Tibial nerve (tissue), 4 donors: ENCODE measurements around the gene PRKAB1. TPM values are rescaled to one million over a fixed set of nuclear protein-coding genes. Genes with fewer than 3 reads are reported as not detected.

Experiments used
- DNase-seq, 2 donors: peaks; one replicate each; pipeline ENCODE4 v3.0.0-alpha.2; 2019; ENCODE audit warnings: low spot score in 2 of 2
- H3K27ac ChIP-seq, 4 donors: fragments of 200-600 bp; sonication (generic) in 3 of 4; one replicate each; pipeline ENCODE4 v1.5.1; 2017 to 2019; ENCODE audit warnings: mild to moderate bottlenecking in 1 of 4
- H3K27me3 ChIP-seq, 2 donors: fragments of 200-600 bp; sonication (generic) in 1 of 2; one replicate each; pipeline versions ENCODE4 v1.5.1 to v1.6.0; 2017 to 2019
- H3K36me3 ChIP-seq, 3 donors: fragments of 200-600 bp; sonication (generic); one replicate each; pipeline ENCODE4 v1.5.1; 2018 to 2019
- H3K4me1 ChIP-seq, 4 donors: fragments of 200-600 bp; sonication (generic) in 3 of 4; one replicate each; pipeline ENCODE4 v1.5.1; 2017 to 2019
- H3K4me3 ChIP-seq, 4 donors: fragments of 200-600 bp; sonication (generic) in 3 of 4; one replicate each; pipeline ENCODE4 v1.5.1; 2017 to 2019; ENCODE audit warnings: mild to moderate bottlenecking in 1 of 4, moderate library complexity in 1 of 4
- H3K9me3 ChIP-seq, 4 donors: fragments of 200-600 bp; sonication (generic) in 3 of 4; one replicate each; pipeline ENCODE4 v1.5.1; 2017 to 2019
- CTCF ChIP-seq, 5 experiments: fragments of 200-600 bp in 3 of 5; fragments of 450-650 bp in 2 of 5; sonication (generic) in 3 of 5; IDR thresholded peaks; one replicate each; pipeline ENCODE4 v1.5.1; 2016 to 2019; ENCODE audit warnings: antibody characterized with exemption in 5 of 5, mild to moderate bottlenecking in 3 of 5, moderate library complexity in 2 of 5
- EP300 ChIP-seq, 2 donors: sonication (generic); formaldehyde crosslinking; IDR thresholded peaks; one replicate each; pipeline ENCODE4 v1.6.1; 2017; ENCODE audit warnings: antibody characterized with exemption in 2 of 2, mild to moderate bottlenecking in 1 of 2
- POLR2A ChIP-seq, 2 donors: fragments of 450-650 bp; IDR thresholded peaks; one replicate each; pipeline ENCODE4 v1.6.1; 2017; ENCODE audit warnings: antibody characterized with exemption in 2 of 2, mild to moderate bottlenecking in 2 of 2, moderate library complexity in 2 of 2
- WGBS, 2 donors: methylation state at CpG; one replicate each; pipeline ENCODE4 v1.1.5; 2018; 5-methylcytosine and 5-hydroxymethylcytosine counted together
- total RNA-seq, 4 donors: library from RNA; depleted of rRNA; stranded (reverse); fragments of >200 nt; gene quantifications; one replicate each; pipeline ENCODE4 v1.1.0, GENCODE V29; 2016

Gene PRKAB1
- total RNA-seq, 4 donors from 2014 or later: 24.5 to 40.6 (median 28.3) TPM

GRCh38 chr12:119715268-119715620, 47.3 kb downstream of the PRKAB1 start:
- TF ChIP-seq POLR2A (IDR thresholded peaks at IDR 0.05) (no peak), EP300 (IDR thresholded peaks at IDR 0.05) (no peak), CTCF (IDR thresholded peaks at IDR 0.05) (no peak)
- WGBS, 2 donors: 84 to 91% methylated on average over 3 of the region's 3 CpGs
- H3K4me3 ChIP-seq: no peak overlapping the region
- no peaks in the 10 kb centered on the region for H3K27me3 ChIP-seq
- no peak overlapping the region for H3K27ac ChIP-seq
- peaks cover 0 to 80% (median 0%) of the 10 kb centered on the region in 3 donors for H3K36me3 ChIP-seq
- H3K4me1 ChIP-seq: peaks cover 0 to 15% (median 0%) of the 10 kb centered on the region in 4 donors
- no peaks in the 10 kb centered on the region for H3K9me3 ChIP-seq
- no peak for DNase-seq

DNA sequence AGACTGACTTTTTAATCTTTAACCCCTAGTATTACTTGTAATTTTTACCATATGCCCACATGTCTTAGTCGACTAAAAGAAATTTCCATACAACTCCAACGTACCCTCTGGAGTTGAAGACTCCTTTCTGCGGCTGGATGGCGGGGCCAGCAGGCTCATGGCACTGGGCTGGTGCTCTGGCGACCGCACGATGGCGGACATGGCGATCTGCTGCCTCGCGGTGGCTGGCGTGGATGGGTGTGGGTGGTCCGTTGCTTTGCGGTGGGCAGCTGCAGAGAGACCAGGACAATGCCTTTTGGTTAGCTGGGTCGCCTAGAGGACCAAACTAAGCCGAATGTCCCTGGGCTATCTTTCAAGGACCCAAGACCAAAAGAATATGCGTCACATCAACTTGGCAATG, 50.2 kb downstream of the PRKAB1 start:
- 98 to 99% methylated on average over 17 of the region's 17 CpGs for WGBS, 2 donors
- no peak overlapping the region for H3K27ac ChIP-seq
- peaks cover 0 to 15% (median 0%) of the 10 kb centered on the region in 4 donors for H3K4me1 ChIP-seq
- H3K27me3 ChIP-seq: no peaks in the 10 kb centered on the region
- TF ChIP-seq POLR2A (IDR thresholded peaks at IDR 0.05): no peak
- no peak for TF ChIP-seq EP300 (IDR thresholded peaks at IDR 0.05)
- TF ChIP-seq CTCF (IDR thresholded peaks at IDR 0.05): no peak
- H3K9me3 ChIP-seq: no peaks in the 10 kb centered on the region
- no peak for DNase-seq
- no peak overlapping the region for H3K4me3 ChIP-seq
- H3K36me3 ChIP-seq: peaks cover 0 to 51% (median 0%) of the 10 kb centered on the region in 3 donors

GRCh38 chr12:119720349-119720748, 52.4 kb downstream of the PRKAB1 start:
- H3K4me3 ChIP-seq: no peak overlapping the region
- H3K9me3 ChIP-seq: no peaks in the 10 kb centered on the region
- no peak for TF ChIP-seq POLR2A (IDR thresholded peaks at IDR 0.05)
- no peak for TF ChIP-seq CTCF (IDR thresholded peaks at IDR 0.05)
- no peak for TF ChIP-seq EP300 (IDR thresholded peaks at IDR 0.05)
- peaks cover 0 to 15% (median 0%) of the 10 kb centered on the region in 4 donors for H3K4me1 ChIP-seq
- DNase-seq: no peak
- peaks cover 0 to 29% (median 0%) of the 10 kb centered on the region in 3 donors for H3K36me3 ChIP-seq
- no peaks in the 10 kb centered on the region for H3K27me3 ChIP-seq
- H3K27ac ChIP-seq: no peak overlapping the region

DNA sequence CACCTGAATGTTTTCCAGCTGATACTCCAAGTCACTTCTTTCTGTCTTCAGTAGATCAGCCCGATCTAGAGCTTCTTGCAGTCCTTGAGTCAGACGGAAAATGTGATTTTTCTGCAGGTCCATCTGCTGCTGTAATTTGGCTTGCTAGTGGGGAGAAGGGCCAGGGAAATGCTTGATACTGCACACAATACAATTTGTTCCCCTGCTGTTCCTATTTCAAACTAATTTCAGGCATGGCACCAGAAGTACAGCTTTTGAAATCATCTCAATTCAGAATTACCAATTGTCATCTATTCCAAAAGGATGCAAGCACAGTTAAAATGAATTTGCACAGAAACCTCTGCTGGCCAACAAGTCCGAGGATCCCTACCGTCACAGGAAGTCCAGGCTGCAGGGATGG, 53.4 kb downstream of the PRKAB1 start:
- H3K4me1 ChIP-seq: peaks cover 0 to 7% (median 0%) of the 10 kb centered on the region in 4 donors
- 94 to 98% methylated on average over 4 of the region's 4 CpGs for WGBS, 2 donors
- no peak for DNase-seq
- no peak overlapping the region for H3K4me3 ChIP-seq
- H3K9me3 ChIP-seq: no peaks in the 10 kb centered on the region
- TF ChIP-seq POLR2A (IDR thresholded peaks at IDR 0.05): no peak
- no peak for TF ChIP-seq CTCF (IDR thresholded peaks at IDR 0.05)
- no peak for TF ChIP-seq EP300 (IDR thresholded peaks at IDR 0.05)
- H3K27me3 ChIP-seq: no peaks in the 10 kb centered on the region
- H3K36me3 ChIP-seq: peaks cover 0 to 29% (median 0%) of the 10 kb centered on the region in 3 donors
- H3K27ac ChIP-seq: no peak overlapping the region

DNA sequence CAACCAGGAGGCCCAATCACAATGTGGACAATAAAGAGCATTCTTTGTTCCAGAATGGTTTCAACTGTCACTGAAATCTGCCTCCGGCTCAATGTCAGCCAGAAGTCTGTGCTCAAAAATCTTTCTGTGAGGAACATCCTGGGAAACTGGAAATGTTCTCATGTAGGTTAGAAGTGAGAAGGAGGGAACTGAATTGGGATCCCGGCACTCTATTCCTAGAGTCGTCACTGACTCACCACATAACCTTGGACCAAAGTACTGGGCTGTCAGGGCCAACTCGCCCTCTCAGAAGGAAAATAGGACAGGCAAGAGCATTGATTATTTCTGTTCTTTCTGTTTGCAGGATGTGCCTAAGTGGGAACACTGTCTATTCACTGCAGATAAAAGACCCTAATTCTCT, 57.6 kb downstream of the PRKAB1 start:
- no peak overlapping the region for H3K27ac ChIP-seq
- H3K9me3 ChIP-seq: no peaks in the 10 kb centered on the region
- peaks cover 0 to 13% (median 0%) of the 10 kb centered on the region in 3 donors for H3K36me3 ChIP-seq
- no peak for TF ChIP-seq CTCF (IDR thresholded peaks at IDR 0.05)
- TF ChIP-seq POLR2A (IDR thresholded peaks at IDR 0.05): no peak
- TF ChIP-seq EP300 (IDR thresholded peaks at IDR 0.05): no peak
- no peaks in the 10 kb centered on the region for H3K27me3 ChIP-seq
- H3K4me1 ChIP-seq: no peaks in the 10 kb centered on the region
- 63 to 69% methylated on average over 4 of the region's 4 CpGs for WGBS, 2 donors
- no peak for DNase-seq
- H3K4me3 ChIP-seq: no peak overlapping the region
